ENCODE measurements around the gene GPR107.

Gene GPR107

DNA sequence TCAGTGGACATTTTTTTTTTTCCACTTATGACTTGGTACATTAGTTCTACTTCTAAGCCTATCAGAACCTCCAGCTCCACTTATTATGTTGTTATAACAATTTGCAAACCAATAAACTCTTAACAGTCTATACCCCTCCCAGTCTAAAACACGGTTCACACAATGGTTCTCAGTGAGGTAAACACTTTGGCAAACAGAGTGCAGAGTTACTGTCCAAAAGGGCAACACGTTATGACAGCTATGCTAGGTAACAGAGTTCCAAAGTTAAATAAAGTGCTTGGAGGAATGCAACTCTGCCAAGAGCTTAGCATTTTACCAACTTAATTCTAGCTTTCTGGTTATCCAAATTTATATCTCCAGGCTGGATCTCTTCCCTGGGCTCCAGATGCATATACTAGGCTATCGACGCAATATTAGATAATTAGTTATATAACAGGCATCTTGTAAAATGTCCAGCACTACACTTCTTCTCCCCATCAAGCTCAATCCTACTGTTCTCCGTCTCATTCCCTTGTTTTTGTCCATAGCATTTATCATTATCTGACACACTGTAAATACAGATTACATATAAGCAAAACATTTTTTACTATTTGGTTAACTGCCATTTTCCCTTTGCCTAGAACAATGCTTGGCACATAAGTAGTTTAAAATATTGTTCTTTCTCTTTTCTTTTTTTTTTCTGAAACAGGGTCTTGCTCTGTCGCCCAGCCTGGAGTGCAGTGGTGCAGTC, 25.0 kb upstream of the GPR107 start:
- no peak for DNase-seq

GRCh38 chr9:130029223-130029973, 24.3 kb upstream of the GPR107 start:
- peak; percentile 69 for DNase-seq

GRCh38 chr9:130030651-130031127, 23.0 kb upstream of the GPR107 start:
- DNase-seq: no peak

GRCh38 chr9:130034570-130034969, 19.1 kb upstream of the GPR107 start:
- DNase-seq: peak; percentile 53

GRCh38 chr9:130036099-130036498, 17.6 kb upstream of the GPR107 start:
- DNase-seq: no peak

GRCh38 chr9:130039528-130040147, 14.1 kb upstream of the GPR107 start:
- DNase-seq: no peak

GRCh38 chr9:130040984-130041647, 12.6 kb upstream of the GPR107 start:
- no peak for DNase-seq

GRCh38 chr9:130041648-130042405, 11.9 kb upstream of the GPR107 start:
- peak; percentile 26 for DNase-seq

GRCh38 chr9:130042406-130042884, 11.3 kb upstream of the GPR107 start:
- peak; percentile 37 for DNase-seq

- DNase-seq: peak; percentile 77
Observed at GRCh38 chr9:130042885-130043653, 10.6 kb upstream of the GPR107 start, which contains the start of gene FNBP1. Gene FNBP1, minus strand, starts transcription at chr9:130043189. Its CDS starts 214 bp downstream, at chr9:130042975.

- DNase-seq: no peak
Observed at GRCh38 chr9:130043654-130044623, 9.8 kb upstream of the GPR107 start.

- DNase-seq: no peak
Observed at GRCh38 chr9:130045725-130046450, 7.8 kb upstream of the GPR107 start.

GRCh38 chr9:130049431-130050210, 4.1 kb upstream of the GPR107 start:
- DNase-seq: no peak

- DNase-seq: no peak
Observed at GRCh38 chr9:130050462-130050861, 3.2 kb upstream of the GPR107 start.

- DNase-seq: no peak
Observed at GRCh38 chr9:130051855-130052254, 1.9 kb upstream of the GPR107 start.

DNA sequence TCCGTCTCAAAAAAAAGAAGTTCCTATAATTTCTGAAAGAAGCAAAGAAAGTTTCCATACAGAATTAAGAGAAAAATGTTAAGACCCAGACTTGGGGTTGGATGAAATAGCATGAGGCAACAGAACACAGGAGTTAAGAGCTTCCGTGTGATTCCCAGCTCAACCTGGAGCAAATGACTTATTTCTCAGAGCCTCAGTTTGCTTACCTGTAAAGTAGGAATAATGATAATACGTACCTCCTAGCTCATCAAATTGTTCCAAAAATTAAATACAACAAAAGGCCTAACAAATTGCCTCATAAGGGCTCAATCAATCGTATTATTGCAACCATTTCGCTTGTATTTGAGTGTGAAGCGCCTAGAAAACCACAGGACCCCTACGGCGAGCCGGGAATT, 600 bp upstream of the GPR107 start:
- DNase-seq: no peak

DNA sequence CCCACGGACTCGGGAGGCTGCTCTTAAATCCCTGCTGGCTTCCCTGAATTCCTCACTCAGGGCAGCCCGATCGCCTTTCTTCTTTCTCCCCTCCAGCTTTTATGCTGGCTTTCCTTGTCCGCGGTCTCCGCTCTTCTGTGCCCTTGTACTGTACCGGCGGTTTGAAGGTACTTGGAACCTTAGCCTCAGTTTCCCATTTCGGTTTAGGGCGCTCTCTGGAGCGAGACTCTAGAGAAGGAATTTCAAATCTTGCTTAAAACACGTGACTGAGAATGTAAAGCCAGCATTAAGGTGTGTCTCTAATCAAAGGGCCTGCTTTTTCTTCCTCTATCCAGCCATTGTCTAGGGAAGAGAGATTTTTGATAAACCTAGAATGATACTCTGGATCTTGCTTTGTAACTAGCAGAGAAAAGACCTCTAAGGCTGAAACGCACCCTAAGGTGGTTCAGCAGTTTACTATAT, 650 bp downstream of the GPR107 start:
- no peak for DNase-seq

DNA sequence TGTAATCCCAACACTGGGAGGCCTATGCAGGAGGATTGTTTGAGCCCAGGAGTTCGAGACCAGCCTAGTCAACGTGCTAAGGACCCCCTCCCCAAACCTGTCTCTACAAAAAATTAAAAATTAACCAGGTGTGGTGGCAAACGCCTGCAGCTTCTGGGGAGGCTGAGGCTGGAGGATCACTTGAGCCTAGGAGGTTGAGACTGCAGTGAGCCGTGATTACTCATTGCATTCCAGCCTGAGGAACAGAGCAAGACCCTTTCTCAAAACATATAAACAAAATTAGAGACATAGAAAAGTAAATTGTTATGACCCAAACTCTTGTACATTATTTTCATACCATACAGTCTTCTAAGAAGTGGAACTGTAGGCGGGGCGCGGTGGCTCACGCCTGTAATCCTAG, 1.1 kb downstream of the GPR107 start:
- no peak for DNase-seq

Measured in stimulated activated CD4-positive, alpha-beta T cell treated with anti-CD3 and anti-CD28 coated beads, Interleukin-4, amount 100 ng/mL, for 24 hours (primary cell).